ENCODE measurements around the gene U2SURP.
A peak's percentile ranks its signal among the peaks of the same experiment; 100 is the strongest.

Gene U2SURP

GRCh38 chr3:142998439-142998838 is 2.9 kb upstream of the U2SURP start:
- no peak for DNase-seq (ENCODE audit: low spot score)
- ATAC-seq (ENCODE audit: low read depth) = no peak
- peaks cover 27% of the 10 kb centered on the region for H3K4me1 ChIP-seq (ENCODE audit: insufficient read depth, poor library complexity, severe bottlenecking)
- H3K27ac ChIP-seq (ENCODE audit: poor library complexity, severe bottlenecking) = peak overlapping the region; percentile 98
- no peak overlapping the region for H3K4me3 ChIP-seq (ENCODE audit: severe bottlenecking)
- no peaks in the 10 kb centered on the region for H3K36me3 ChIP-seq (ENCODE audit: low read depth)
- H3K9me3 ChIP-seq (ENCODE audit: severe bottlenecking) = no peaks in the 10 kb centered on the region
- TF ChIP-seq CTCF (IDR thresholded peaks at IDR 0.05; ENCODE audit: poor library complexity, severe bottlenecking) = no peak
- H3K27me3 ChIP-seq (ENCODE audit: insufficient read depth, poor library complexity, severe bottlenecking) = no peaks in the 10 kb centered on the region

GRCh38 chr3:142999881-143000280 is 1.5 kb upstream of the U2SURP start:
- DNase-seq (ENCODE audit: low spot score) (no peak), ATAC-seq (ENCODE audit: low read depth) (no peak)
- TF ChIP-seq CTCF (IDR thresholded peaks at IDR 0.05; ENCODE audit: poor library complexity, severe bottlenecking) = no peak
- Histone ChIP-seq H3K36me3 (ENCODE audit: low read depth) (no peaks in the 10 kb centered on the region), H3K4me3 (ENCODE audit: severe bottlenecking) (peak overlapping the region; percentile 77), H3K27ac (ENCODE audit: poor library complexity, severe bottlenecking) (peak overlapping the region; percentile 98), H3K27me3 (ENCODE audit: insufficient read depth, poor library complexity, severe bottlenecking) (no peaks in the 10 kb centered on the region), H3K9me3 (ENCODE audit: severe bottlenecking) (no peaks in the 10 kb centered on the region), H3K4me1 (ENCODE audit: insufficient read depth, poor library complexity, severe bottlenecking) (peaks cover 31% of the 10 kb centered on the region)

GRCh38 chr3:143000528-143000927 is 842 bp upstream of the U2SURP start:
- peak overlapping the region; percentile 98 for H3K27ac ChIP-seq (ENCODE audit: poor library complexity, severe bottlenecking)
- DNase-seq (ENCODE audit: low spot score) (peak; percentile 76), ATAC-seq (ENCODE audit: low read depth) (peak; percentile 73)
- peaks cover 32% of the 10 kb centered on the region for H3K4me1 ChIP-seq (ENCODE audit: insufficient read depth, poor library complexity, severe bottlenecking)
- no peaks in the 10 kb centered on the region for H3K27me3 ChIP-seq (ENCODE audit: insufficient read depth, poor library complexity, severe bottlenecking)
- no peaks in the 10 kb centered on the region for H3K9me3 ChIP-seq (ENCODE audit: severe bottlenecking)
- H3K4me3 ChIP-seq (ENCODE audit: severe bottlenecking) = peak overlapping the region; percentile 77
- TF ChIP-seq CTCF (IDR thresholded peaks at IDR 0.05; ENCODE audit: poor library complexity, severe bottlenecking) = no peak
- H3K36me3 ChIP-seq (ENCODE audit: low read depth) = no peaks in the 10 kb centered on the region

GRCh38 chr3:143001034-143001368 is 369 bp upstream of the U2SURP start:
- Histone ChIP-seq H3K36me3 (ENCODE audit: low read depth) (no peaks in the 10 kb centered on the region), H3K27me3 (ENCODE audit: insufficient read depth, poor library complexity, severe bottlenecking) (no peaks in the 10 kb centered on the region), H3K4me3 (ENCODE audit: severe bottlenecking) (peak overlapping the region; percentile 77), H3K27ac (ENCODE audit: poor library complexity, severe bottlenecking) (peak overlapping the region; percentile 98), H3K9me3 (ENCODE audit: severe bottlenecking) (no peaks in the 10 kb centered on the region), H3K4me1 (ENCODE audit: insufficient read depth, poor library complexity, severe bottlenecking) (peaks cover 36% of the 10 kb centered on the region)
- no peak for TF ChIP-seq CTCF (IDR thresholded peaks at IDR 0.05; ENCODE audit: poor library complexity, severe bottlenecking)
- DNase-seq (ENCODE audit: low spot score) (peak; percentile 71), ATAC-seq (ENCODE audit: low read depth) (peak; percentile 49; the same call in 1 of the 3 replicates)

- DNase-seq (ENCODE audit: low spot score) (no peak), ATAC-seq (ENCODE audit: low read depth) (peak; percentile 28)
- Histone ChIP-seq H3K9me3 (ENCODE audit: severe bottlenecking) (no peaks in the 10 kb centered on the region), H3K27me3 (ENCODE audit: insufficient read depth, poor library complexity, severe bottlenecking) (no peaks in the 10 kb centered on the region), H3K36me3 (ENCODE audit: low read depth) (no peaks in the 10 kb centered on the region), H3K4me3 (ENCODE audit: severe bottlenecking) (peak overlapping the region; percentile 77), H3K27ac (ENCODE audit: poor library complexity, severe bottlenecking) (peak overlapping the region; percentile 98), H3K4me1 (ENCODE audit: insufficient read depth, poor library complexity, severe bottlenecking) (peaks cover 37% of the 10 kb centered on the region)
- TF ChIP-seq CTCF (IDR thresholded peaks at IDR 0.05; ENCODE audit: poor library complexity, severe bottlenecking) = no peak
Measured at GRCh38 chr3:143002083-143002712, 828 bp downstream of the U2SURP start.
